Measurements from ENCODE around the gene BPIFB6.

- TF ChIP-seq POLR2AphosphoS5 (IDR thresholded peaks at IDR 0.05; ENCODE audit: borderline replicate concordance, low read depth, low read length): no peak
- no peak for TF ChIP-seq EZH2 (IDR thresholded peaks at IDR 0.05)
These were observed 30.8 kb downstream of the BPIFB6 start for GRCh38 chr20:33062105-33062824.

Data from SK-N-MC (cell line).